HUDEP-2 (cell line): Measurements from ENCODE around the gene KLF4.
"Not testable (repeated sequence)": the region's sequence is repeated elsewhere in the genome, so short reads cannot be mapped to it uniquely, and the experiment has no call there.

ENCODE experiments used
- DNase-seq, 76 experiments: peaks; one replicate each; lab custom pipeline; 2025; ENCODE audit not compliant: unreplicated experiment in 76 of 76; lab: John Stamatoyannopoulos, UW

KLF4 gene

DNA sequence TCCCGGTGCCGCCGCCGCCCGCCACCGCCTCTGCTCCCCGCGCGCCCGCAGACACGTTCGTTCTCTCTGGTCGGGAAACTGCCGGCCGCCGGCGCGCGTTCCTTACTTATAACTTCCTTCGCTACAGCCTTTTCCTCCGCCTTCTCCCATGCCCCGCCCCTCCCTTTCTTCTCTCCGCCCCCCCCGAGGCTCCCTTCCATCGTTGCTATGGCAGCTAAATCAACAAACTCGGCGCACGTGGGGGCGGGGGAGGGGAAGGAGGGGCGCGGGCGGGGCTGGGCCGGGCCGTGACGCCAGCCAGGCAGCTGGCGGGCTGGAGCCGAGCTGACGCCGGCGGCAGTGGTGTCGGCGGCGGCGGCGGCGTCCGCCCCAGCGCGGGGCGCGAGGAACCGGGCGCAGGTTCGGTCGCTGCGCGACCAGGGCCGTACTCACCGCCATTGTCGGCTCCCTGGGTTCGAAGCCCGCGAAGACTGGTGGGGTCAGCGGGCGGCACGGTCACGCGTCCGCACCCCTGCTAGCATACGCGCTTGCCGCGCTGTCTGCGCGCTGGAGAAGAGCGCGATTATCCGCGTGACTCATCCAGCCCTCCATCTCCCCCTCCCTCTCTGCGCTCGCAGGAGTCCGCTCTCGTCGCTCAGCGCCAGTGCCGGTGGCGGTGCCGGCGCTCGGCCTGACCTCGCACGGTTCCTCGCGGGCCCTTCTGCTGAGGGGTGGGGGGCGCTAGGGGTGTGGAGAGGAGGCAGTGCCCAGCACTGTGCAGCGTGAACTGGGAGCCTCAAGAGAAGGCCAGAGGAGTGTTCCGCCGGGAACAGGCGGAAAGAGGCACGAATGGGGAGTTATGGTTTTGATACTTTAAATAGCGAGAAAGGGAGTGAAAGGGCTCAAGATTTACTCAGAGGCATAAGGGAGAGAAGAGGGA, at the start of gene KLF4:
Gene KLF4 (minus strand): TSS at position 83 of the 919 bp plus-strand sequence. CDS start 597 bp downstream, outside the sequence.
- peak in 73 of 76 experiments; percentile 13 to 88 (median 70) for DNase-seq

DNA sequence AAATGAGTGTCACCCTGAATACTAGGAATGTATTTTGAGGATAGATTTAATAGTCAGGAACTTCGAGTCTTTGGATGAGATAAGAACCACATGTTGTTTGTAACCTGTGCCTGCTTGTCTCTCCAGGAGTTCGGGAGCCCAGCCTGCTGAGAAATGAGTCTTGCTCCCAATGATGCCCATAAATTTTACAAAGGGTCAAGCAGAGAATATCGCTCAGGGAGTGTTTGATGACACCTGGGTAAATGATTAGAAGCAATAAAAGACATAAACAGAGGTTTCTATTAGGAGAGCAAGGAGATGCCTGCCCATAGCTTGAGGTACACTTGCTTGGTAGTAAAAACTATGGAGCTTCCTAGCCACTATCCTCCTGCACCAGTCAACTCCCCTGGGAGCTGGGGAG, 46.9 kb upstream of the KLF4 start:
- no peak for DNase-seq

DNA sequence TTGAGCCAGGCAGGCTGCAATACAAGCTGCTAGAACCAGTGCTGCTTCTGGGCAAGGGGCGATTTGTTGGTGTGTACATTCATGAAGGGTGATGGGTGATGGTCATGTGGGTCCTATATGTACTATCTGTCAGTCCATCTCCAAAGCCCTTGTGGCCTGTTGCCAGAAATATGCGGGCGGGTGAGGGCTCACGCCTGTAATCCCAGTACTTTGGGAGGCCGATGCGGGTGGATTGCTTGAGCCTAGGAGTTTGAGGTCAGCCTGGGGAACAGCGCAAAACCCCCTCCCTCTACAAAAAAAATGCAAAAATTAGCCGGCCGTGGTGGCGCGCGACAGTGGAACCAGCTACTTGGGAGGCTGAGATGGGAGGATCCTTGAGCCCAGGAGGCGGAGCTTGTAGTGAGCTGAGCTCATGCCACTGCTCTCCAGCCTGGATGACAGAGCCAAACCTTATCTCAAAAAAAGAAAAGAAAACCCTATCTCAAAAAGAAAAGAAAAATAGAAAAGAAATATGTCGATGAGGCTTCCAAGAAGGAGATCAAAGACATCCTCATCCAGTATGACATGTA, 45.0 kb upstream of the KLF4 start:
- no peak for DNase-seq

DNA sequence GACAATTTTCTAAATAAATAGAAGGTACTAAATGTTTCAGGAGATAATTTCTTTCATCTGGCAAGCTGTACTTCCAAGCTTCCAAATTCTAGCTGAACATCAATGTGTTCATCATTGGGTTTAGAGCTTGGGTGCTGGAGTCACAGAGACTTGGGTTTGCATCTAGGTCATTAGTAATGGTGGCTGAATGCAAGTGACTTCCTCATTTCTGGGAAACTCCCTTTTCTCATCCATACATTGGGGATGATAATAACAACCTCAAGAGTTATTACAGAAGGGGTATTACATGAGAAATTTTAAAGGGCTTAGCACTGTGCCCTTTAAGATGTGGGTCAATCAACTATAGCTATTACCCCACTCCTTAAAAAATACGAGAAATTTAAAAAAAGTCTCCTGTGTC, 41.1 kb upstream of the KLF4 start:
- no peak for DNase-seq

DNA sequence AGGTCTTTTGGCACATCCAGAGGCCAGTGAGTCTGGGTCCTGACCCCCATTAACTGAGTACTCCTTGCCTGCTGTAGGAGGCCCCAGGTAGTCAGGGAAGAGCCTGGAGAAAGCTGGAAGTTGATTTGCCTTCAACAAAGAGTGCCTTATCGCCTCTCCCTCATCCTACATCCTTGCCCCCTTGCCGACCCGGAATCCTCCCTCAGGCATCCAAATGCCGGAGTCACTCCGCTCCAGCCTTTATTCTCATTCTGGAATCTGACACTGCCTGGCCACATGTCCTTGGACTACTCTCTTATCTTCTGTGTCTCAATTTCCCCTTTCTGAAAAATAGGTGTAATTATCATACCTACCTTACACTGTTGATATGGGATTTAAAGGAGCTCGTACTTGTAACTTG, 39.1 kb upstream of the KLF4 start:
- DNase-seq = no peak

DNA sequence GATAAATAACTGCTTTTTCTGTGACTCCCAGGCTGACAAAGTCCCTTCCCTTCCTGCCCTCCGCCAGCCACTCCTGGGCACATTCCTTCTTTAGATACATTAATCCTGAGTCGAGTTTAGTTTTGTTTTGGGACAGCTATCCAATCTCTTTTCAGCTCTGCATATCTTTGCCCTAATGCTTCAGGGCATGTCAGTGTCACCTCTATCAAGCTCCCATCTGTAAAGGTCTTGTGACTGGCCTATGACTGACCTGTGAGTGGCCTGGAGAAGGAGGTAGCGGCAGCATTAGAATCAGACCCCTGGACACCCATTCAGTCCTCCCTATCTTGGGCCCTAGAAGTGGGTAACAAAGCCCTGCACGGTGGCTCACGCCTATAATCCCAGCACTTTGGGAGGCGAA, 34.0 kb upstream of the KLF4 start:
- DNase-seq = no peak

DNA sequence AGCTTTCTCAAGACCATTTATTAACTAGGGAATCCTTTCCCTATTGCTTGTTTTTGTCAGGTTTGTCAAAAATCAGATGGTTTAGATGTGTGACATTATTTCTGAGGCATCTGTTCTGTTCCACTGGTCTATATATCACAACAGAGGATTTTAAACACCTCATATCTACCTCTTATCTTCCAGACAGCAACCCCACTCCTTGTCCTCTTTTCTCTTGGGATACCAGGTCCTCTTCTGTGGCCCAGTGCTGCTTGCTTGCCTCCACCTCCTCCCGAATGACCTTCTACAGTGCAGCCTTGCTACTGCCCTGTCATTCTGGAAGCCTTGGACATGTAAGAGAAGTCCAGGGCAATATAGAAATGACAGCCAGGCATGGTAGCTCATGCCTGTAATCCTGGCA, 30.6 kb upstream of the KLF4 start:
- no peak for DNase-seq

DNA sequence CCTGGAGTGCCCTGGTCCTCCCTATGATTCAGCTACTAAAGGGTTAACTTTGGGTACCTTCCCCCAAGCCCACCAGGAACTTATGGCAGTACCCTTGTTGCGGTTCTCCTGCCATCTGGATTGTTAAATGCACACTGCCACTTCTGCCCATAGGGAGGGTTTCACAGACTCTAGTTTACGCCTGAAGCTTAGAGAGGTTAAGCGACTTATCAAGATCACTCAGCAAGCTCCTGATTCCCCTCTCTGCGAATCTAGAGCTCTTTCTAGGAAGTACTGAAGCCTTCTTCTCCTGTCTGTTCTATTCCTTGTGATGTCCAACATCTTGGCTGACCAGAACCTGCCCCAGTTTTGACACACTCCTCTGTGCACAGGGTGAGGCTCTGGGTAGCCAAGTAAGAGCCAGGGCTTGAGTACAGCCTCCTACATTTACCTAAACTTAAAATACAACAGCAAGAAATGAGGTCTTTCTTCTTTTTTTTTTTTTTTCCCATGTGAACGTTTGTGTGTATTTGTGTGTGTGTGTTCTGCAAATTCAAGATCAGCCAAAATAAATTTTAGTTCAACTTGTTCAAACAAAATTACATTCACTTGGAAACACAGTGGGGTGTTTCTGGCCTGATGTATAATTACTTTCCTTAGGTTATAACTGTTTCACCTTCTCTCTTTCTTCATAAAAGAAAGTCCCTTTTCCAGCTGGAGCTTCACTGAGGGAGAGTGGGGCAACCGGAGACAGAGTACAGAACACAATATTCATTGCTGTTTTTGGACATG, 28.7 kb upstream of the KLF4 start:
- no peak for DNase-seq

DNA sequence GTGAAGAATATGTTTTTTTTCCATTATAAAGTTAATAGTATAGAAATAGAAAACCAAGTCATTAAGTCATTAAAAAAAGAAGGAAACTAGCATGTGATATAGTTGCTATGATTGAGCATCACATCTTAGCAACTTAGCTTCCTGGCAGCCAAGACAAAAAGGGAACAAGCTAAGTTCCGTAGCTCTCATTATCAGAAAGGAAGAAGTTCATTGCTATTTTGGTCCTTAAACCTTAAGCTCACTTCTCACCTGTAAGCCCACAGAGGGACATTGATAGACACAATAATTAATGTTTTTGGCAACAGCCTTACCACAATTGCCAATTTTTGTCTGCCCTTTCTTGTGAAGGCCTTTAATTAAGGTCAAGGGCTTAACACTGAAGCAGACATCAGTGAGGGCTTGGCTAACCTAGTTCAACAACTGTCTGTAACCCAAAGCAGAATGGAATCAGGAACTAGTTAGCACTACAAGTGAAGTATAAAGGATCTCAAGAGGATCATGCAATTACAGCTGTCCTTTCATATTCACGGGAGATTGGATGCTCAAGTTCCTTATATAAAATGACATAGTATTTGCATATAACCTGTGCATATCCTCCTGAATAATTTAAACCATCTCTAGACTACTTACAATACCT, 24.0 kb upstream of the KLF4 start:
- DNase-seq = no peak

DNA sequence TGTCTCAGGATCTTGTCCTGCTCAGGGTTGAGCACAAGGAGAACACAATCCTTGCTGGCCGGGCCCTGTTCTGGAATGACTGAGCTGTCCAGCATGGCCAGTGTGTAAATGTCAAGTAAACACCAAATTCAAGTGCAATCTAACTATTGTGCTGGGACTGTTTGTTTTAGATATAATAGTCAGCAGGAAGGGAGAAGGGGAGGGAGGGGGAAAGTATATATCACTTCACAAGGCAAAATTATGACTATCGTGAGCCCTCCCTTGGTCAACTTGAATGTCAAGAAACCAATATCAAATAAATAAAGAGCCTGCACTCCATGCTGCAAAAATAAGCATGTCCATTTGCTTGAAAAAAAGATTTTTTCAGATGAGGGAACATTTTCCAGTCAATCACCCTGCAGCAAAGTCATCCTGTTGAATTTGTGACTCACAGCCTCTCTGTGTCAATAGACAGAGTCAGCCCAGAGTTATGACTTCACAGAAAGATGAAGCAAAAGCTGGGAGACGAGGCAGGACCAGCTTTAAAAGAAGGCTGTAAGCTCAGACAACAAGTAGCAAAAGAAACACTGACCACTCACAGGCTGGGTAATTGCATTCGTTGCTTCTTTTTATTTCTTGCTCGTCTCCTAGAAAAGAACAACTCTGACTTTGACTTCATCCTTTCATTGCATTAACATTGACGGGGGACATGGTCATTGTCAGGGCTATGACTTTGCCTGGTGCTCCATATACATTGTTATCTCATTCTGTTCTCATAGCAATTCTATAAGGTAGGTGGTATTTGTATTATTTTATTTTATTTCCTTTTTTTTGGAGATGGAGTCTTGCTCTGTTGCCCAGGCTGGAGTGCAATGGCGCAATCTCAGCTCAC, 15.3 kb upstream of the KLF4 start:
- no peak for DNase-seq

DNA sequence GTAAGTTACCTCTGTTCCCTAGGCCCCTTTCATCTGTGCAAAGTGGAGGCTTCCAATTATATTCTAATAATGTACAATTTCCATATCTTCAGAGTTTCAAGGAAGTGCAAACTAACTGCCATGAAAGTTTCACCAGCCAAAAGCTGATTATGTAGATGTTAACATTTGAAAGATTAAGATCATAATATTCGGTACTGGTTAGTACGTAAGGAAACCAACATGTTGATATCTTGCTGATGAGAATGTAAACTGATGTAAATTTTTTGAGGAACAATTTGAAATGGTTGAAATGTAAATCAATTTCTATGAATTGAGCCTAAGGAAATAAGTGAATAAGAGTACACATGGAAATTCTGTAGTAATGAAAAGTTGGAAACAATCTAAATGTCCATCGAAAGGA, 12.9 kb upstream of the KLF4 start:
- no peak for DNase-seq

DNA sequence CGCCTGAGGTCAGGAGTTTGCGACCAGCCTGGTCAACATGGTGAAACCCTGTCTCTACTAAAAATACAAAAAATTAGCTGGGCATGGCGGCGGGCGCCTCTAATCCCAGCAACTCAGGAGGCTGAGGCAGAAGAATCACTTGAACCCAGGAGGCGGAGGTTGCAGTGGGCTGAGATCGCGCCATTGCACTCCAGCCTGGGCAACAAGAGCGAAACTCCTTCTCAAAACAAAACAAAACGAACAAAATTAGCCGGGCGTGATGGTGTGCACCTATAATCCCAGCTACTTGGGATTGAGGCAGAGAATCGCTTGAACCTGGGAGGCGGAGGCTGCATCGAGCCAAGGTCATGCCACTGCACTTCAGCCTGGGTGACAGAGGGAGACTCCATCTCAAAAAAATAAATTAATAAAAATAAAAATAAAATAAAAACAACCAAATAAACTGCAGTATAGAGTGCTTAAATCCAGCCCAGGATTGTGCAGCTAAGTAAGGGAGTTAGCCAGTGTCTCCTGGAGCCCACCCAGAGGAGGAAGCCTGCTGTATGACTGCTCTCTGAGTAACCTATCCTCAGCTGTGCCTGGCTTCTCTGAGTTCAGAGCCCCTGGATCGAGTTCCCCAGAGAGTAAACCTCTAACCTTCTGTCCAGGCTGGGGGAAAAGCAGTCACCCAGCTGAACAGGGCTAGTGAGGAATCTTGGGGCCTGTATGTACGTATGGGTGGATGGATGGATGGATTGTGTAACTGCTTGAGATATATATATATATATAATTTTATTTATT, 11.0 kb upstream of the KLF4 start:
- not testable (repeated sequence) for DNase-seq

DNA sequence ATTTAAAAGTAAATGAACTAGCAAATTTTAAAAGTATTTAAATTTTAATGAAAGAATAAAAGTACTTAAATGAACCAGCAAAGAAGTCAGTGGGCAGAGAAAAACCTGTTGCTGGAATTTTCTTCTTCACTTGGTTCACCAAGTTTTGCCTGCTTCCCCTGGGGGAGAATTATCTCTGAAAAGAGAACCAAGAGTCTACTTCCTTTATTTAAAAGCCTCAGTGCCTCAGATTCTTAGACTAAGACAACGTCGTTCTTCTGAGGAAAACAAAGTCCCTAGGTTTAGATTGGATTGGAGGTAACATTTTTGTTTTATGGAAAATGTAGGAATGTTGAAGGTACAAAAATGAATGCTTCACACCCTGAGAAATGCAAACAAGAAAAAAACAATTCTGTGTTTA, 7.4 kb upstream of the KLF4 start:
- no peak for DNase-seq

DNA sequence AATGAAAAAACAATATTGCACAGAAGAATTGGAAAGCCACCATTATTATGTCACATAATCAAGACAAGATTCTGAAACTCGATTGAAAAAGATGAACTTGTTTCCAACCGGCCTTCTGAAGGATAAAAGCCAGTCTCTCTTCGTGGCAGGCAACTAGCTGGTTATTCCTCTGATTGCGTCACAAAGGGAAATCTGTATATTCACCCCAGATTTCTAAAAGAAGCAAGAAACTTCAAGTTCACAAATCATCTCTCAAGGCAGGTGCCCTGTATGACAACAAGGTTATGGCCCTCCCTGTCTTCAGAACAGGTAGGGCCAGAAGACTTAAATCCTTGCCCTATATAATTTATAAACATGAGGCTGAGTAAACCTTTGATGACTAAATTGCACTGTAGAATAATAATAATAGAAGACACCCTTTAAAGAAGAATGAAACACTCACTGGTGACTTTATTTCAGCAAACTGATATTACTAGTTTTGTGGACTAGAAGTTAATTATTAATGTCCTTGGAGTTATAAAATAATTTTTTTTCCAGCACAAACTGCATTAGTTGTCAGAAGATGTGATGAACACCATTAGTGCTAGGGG, 2.9 kb upstream of the KLF4 start:
- DNase-seq = no peak

DNA sequence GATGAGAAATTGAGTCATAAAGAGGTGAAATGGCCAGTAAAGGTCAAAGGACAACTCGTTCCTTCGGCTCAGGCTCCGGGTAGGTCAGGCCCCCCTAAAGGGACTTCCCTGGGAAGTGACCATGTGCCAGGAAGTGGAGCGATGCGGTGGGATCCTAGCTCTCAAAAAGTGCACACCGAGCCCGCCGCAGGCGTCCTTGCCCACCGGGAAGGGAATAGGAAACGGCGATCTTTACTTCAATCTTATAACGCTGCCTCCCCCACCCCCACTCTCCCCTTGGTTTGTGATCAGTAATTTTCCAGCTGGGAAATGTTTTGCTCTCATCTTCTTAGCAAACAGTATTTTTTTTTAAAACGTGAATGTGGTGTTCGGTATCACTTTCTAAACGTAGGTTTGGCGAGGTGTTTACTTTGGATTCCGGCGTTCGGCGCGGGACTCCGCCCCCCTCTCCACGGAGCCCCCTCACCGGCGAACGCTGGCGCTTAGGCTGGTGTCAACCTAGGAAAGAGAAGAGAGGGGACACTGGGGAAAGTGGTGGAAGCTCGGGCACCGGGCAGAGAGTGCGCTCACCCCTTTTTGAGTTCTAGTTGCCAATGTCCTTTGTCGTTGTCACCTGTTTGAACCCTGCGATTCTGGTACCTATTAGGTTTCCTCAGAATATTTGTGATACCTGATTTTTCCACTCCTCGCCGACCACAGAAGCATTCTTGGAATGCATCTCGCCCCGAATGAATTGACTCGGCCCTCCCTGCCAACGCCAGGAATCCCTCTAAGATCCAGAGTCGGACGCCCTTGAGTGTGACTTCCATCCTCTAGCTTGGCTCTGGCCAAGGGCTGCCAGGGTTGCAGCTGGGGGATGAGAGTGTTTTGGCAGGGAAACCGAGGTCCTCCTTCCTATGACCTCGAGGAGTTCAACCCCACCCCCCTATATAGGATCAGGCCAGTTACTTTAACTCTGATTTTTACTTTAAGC, 1.8 kb upstream of the KLF4 start:
- no peak for DNase-seq

DNA sequence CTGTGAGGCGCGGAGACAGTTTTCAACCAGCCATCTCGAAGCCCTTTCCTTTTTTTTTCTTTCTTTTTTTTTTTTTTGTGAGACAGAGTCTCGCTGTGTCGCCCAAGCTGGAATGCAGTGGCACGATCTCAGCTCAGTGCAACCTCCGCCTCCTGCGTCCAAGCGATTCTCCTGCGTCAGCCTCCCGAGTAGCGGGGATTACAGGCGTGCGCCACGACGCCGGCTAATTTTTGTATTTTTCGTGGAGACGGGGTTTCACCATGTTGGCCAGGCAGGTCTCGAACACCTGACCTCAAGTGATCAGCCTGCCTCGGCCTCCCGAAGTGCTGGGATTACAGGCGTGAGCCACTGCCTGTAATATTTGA, 1.0 kb upstream of the KLF4 start:
- not testable (repeated sequence) for DNase-seq

DNA sequence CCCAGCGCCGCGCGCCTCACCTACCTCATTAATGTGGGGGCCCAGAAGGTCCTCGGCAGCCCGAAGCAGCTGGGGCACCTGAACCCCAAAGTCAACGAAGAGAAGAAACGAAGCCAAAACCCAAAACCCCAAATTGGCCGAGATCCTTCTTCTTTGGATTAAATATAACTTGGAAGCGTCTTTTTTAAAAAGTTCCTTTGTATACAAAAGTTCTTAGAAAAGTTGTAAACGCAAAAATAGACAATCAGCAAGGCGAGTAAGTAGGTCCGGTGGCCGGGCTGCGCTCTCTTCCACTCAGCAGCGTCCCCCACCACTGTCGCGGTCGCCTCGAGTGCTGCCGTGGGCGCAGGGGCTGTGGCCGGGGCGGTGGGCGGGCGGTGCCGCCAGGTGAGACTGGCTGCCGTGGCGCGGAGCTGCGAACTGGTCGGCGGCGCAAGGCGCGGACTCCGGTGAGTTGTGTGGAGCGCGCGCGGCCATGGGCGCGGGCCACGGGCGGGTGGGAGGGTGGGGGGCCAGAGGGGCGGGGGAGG, 360 bp downstream of the KLF4 start:
- peak in 2 of 76 experiments; percentile 21 to 25 for DNase-seq
